Gastroesophageal sphincter (tissue), 3 donors: ENCODE results near the gene TP63.

ENCODE experiments used
- POLR2A ChIP-seq, 2 donors: fragments of 450-650 bp; IDR thresholded peaks; one replicate each; pipeline ENCODE4 v1.6.1; 2017; ENCODE audit warnings: antibody characterized with exemption in 2 of 2, mild to moderate bottlenecking in 2 of 2, moderate library complexity in 1 of 2
- POLR2AphosphoS5 ChIP-seq: sonication (generic); formaldehyde crosslinking; IDR thresholded peaks from one replicate; pipeline ENCODE4 v1.6.1; 2017; ENCODE audit warnings: antibody characterized with exemption
- TF ChIP-seq, protein P1 (sequence below), 4 experiments: fragments of 200-600 bp in 2 of 4; fragments of 450-650 bp in 2 of 4; sonication (generic) in 1 of 4; IDR thresholded peaks; one replicate each; pipeline ENCODE4 v1.5.1; 2017 to 2019; ENCODE audit warnings: antibody characterized with exemption in 4 of 4, mild to moderate bottlenecking in 2 of 4, moderate library complexity in 2 of 4

DNA sequence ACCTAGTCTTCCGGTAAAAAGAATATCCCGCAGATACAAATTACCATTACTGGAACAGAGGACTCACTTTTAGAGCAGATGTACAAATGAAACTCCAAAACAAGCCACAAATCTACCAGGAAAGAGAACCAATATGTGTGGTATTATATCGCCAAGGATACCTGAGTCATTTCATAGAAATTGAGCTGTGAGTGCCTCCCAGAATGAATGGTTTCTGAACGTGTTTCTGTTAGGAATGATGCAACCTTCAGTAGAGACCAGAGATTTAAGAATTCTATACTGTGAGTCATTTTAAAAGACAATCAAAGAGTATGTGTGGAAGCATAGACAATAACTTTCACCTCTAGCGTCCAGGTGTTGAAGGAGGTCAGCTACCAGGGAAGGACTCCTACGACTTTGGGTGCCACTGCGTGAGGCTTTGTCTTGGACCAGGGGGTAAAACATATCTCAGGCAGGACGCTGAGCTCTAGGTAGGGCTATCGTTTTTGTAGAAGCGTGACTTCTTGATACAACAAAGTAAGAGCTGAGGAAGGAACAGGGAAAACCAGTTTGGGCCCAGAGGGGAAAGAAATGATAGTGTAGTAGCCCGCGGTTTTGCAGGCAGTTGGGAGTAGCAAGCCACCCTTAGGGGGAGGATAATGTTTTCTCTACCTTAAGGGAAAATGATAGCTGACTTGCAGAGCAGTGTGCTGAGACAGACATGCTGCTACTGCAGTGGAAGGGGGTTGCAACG lies 210.4 kb downstream of the TP63 start:
- TF ChIP-seq, protein P1, sequence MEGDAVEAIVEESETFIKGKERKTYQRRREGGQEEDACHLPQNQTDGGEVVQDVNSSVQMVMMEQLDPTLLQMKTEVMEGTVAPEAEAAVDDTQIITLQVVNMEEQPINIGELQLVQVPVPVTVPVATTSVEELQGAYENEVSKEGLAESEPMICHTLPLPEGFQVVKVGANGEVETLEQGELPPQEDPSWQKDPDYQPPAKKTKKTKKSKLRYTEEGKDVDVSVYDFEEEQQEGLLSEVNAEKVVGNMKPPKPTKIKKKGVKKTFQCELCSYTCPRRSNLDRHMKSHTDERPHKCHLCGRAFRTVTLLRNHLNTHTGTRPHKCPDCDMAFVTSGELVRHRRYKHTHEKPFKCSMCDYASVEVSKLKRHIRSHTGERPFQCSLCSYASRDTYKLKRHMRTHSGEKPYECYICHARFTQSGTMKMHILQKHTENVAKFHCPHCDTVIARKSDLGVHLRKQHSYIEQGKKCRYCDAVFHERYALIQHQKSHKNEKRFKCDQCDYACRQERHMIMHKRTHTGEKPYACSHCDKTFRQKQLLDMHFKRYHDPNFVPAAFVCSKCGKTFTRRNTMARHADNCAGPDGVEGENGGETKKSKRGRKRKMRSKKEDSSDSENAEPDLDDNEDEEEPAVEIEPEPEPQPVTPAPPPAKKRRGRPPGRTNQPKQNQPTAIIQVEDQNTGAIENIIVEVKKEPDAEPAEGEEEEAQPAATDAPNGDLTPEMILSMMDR (IDR thresholded peaks at IDR 0.05): no peak
- TF ChIP-seq POLR2A (IDR thresholded peaks at IDR 0.05) (no peak), POLR2AphosphoS5 (no peak)
